Measurements from ENCODE around the gene LIPC. TPM values are rescaled to one million over a fixed set of nuclear protein-coding genes. Genes with fewer than 3 reads are reported as not detected.

LIPC gene
- total RNA-seq, 1 donor from 2014 or later, result not detected

DNA sequence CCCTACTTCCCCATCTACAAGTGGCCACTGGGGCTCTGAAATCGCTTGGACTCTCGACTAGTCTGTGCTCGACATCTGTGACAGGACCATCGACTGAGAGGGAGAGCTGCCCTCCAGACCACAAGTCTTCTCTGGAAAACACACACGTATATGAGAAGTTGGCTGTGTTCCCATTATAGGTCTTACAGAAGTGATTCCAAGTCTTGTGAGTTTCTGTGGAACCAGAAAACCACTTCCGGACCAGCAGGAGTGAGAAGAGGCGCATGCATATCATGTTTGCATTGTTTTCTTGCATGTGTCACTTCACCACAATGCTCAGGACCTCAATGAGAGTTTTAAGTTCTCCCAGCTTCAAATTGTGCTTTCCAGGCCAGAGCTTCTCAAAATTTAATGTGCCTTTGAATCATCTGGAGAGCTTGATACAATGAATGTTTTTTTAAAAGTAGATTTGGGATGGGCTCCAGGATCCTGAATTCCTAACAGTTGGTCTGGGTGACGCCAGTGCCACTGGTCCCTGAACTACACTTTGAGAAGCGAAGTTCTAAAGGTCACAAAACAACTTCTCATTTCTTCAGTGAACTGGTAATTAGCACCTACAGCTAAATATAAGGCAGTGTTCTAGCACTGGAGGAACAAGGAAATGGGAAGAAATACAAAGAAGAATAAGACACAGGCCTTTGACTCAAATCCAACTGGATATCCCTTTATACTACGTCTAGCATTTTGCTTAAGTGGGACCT is 15.7 kb downstream of the LIPC start:
- H3K27me3 Mint-ChIP-seq (ENCODE audit: unreplicated experiment), result peaks cover 1% of the 10 kb centered on the region
- DNase-seq (ENCODE audit: low spot score), result no peak
- TF ChIP-seq, protein P1, sequence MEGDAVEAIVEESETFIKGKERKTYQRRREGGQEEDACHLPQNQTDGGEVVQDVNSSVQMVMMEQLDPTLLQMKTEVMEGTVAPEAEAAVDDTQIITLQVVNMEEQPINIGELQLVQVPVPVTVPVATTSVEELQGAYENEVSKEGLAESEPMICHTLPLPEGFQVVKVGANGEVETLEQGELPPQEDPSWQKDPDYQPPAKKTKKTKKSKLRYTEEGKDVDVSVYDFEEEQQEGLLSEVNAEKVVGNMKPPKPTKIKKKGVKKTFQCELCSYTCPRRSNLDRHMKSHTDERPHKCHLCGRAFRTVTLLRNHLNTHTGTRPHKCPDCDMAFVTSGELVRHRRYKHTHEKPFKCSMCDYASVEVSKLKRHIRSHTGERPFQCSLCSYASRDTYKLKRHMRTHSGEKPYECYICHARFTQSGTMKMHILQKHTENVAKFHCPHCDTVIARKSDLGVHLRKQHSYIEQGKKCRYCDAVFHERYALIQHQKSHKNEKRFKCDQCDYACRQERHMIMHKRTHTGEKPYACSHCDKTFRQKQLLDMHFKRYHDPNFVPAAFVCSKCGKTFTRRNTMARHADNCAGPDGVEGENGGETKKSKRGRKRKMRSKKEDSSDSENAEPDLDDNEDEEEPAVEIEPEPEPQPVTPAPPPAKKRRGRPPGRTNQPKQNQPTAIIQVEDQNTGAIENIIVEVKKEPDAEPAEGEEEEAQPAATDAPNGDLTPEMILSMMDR (IDR thresholded peaks at IDR 0.05; ENCODE audit: unreplicated experiment), result no peak
- H3K36me3 Mint-ChIP-seq (ENCODE audit: low read depth, unreplicated experiment), result no peaks in the 10 kb centered on the region
- H3K4me3 Mint-ChIP-seq (ENCODE audit: unreplicated experiment), result no peak overlapping the region
- H3K9me3 Mint-ChIP-seq (ENCODE audit: unreplicated experiment), result no peaks in the 10 kb centered on the region
- H3K27ac Mint-ChIP-seq (ENCODE audit: unreplicated experiment), result no peak overlapping the region
- H3K4me1 Mint-ChIP-seq (ENCODE audit: unreplicated experiment), result peaks cover 13% of the 10 kb centered on the region

DNA sequence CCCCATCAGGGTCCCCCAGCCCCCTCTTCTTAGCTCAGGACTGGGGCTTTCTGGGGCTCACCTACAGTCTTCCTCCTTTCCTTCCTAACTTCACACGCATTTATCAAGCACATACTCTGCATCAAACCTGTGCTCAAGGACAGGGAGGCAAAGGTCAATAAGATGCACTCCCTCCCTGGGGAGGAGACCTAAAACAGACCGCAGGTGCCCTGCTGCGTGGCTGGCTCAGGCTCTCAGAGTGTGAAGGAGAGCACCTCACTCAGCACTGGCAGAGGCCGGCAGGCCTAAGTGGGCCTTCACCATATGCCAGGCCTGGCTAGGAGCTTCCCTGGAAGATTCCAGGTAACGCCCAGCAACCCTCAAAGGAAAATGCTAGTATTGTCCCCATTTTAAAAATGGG is 16.5 kb downstream of the LIPC start:
- Mint-ChIP-seq H3K4me3 (ENCODE audit: unreplicated experiment) (no peak overlapping the region), H3K4me1 (ENCODE audit: unreplicated experiment) (peaks cover 13% of the 10 kb centered on the region), H3K9me3 (ENCODE audit: unreplicated experiment) (no peaks in the 10 kb centered on the region), H3K27me3 (ENCODE audit: unreplicated experiment) (peaks cover 1% of the 10 kb centered on the region), H3K36me3 (ENCODE audit: low read depth, unreplicated experiment) (no peaks in the 10 kb centered on the region), H3K27ac (ENCODE audit: unreplicated experiment) (no peak overlapping the region)
- DNase-seq (ENCODE audit: low spot score), result no peak
- TF ChIP-seq, protein P1 (IDR thresholded peaks at IDR 0.05; ENCODE audit: unreplicated experiment), result no peak

DNA sequence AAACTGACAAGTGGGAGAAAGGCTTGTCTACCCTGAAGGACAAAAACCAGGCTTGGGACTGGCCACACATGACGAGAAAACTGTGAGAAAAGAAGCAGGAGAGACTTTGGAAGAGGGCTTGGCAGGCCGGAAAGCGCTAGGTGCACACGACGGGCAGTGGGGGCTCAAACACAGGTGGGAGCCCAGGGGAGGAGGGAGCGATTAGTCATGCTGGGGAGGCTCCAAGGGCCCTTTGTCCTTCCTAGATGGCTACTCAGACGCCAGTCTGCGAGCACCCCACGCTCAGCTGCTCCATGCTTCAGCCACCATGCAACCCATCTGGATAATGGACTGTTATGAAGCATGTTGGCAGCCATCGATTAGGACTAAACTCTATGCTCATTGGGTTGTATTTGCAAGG is 17.1 kb downstream of the LIPC start:
- no peak for DNase-seq (ENCODE audit: low spot score)
- Mint-ChIP-seq H3K4me3 (ENCODE audit: unreplicated experiment) (no peak overlapping the region), H3K27ac (ENCODE audit: unreplicated experiment) (no peak overlapping the region), H3K27me3 (ENCODE audit: unreplicated experiment) (peaks cover 1% of the 10 kb centered on the region), H3K4me1 (ENCODE audit: unreplicated experiment) (peaks cover 8% of the 10 kb centered on the region), H3K9me3 (ENCODE audit: unreplicated experiment) (no peaks in the 10 kb centered on the region), H3K36me3 (ENCODE audit: low read depth, unreplicated experiment) (no peaks in the 10 kb centered on the region)
- TF ChIP-seq, protein P1 (IDR thresholded peaks at IDR 0.05; ENCODE audit: unreplicated experiment), result no peak

DNA sequence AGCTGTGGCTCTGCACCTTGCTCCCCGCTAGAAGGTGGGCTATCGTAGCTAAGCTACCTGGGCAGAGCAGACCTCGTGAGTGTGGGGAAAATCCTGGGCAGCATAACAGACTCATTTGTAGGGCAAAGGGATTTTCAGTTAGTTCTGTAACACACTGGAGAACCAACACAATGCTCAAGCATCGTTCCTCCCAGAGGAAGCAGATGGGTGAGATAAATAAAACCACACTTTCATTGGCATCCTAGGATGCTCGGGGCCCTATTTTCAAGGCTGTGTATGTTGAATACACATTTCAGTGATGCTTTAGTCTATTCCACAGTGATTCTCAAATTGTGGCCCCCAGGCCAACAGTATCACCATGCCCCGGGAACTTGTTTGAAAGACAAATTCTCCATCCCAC is 20.0 kb downstream of the LIPC start:
- H3K9me3 Mint-ChIP-seq (ENCODE audit: unreplicated experiment), result no peaks in the 10 kb centered on the region
- TF ChIP-seq, protein P1 (IDR thresholded peaks at IDR 0.05; ENCODE audit: unreplicated experiment), result no peak
- H3K4me3 Mint-ChIP-seq (ENCODE audit: unreplicated experiment), result no peak overlapping the region
- H3K4me1 Mint-ChIP-seq (ENCODE audit: unreplicated experiment), result no peaks in the 10 kb centered on the region
- H3K27me3 Mint-ChIP-seq (ENCODE audit: unreplicated experiment), result peaks cover 1% of the 10 kb centered on the region
- no peak for DNase-seq (ENCODE audit: low spot score)
- no peak overlapping the region for H3K27ac Mint-ChIP-seq (ENCODE audit: unreplicated experiment)
- H3K36me3 Mint-ChIP-seq (ENCODE audit: low read depth, unreplicated experiment), result no peaks in the 10 kb centered on the region

DNA sequence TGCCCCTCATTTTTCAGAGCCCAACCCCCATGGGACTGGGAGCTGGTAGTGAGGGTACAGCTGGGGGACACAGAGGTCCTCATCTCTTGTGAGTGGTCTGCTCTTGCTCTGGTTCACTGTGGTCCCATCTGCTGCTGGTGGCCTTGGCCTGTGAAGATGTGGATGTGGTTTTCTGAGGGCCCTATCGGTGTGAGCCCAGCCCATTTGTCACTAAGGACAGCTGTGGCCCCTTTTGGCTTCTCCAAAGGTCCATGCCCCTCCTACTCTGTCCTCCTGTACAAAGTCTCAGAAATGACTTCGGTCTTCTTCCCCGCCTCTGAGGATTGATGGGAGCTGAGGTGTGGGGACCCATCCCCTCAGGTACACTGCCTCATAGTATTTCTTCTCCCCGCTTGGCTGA is 21.0 kb downstream of the LIPC start:
- H3K36me3 Mint-ChIP-seq (ENCODE audit: low read depth, unreplicated experiment), result no peaks in the 10 kb centered on the region
- H3K27ac Mint-ChIP-seq (ENCODE audit: unreplicated experiment), result no peak overlapping the region
- TF ChIP-seq, protein P1 (IDR thresholded peaks at IDR 0.05; ENCODE audit: unreplicated experiment), result no peak
- no peak overlapping the region for H3K4me3 Mint-ChIP-seq (ENCODE audit: unreplicated experiment)
- peaks cover 1% of the 10 kb centered on the region for H3K27me3 Mint-ChIP-seq (ENCODE audit: unreplicated experiment)
- H3K9me3 Mint-ChIP-seq (ENCODE audit: unreplicated experiment), result no peaks in the 10 kb centered on the region
- no peak for DNase-seq (ENCODE audit: low spot score)
- H3K4me1 Mint-ChIP-seq (ENCODE audit: unreplicated experiment), result no peaks in the 10 kb centered on the region

Data from endothelial cell (in vitro differentiated cells).